AG04449 (cell line): ENCODE data around the gene WWC1.

Experiments
- CTCF ChIA-PET: fragments of 350-600 bp; formaldehyde crosslinking; extraction: SDS; loops from one replicate; lab custom pipeline; 2021; ENCODE audit warnings: antibody characterized with exemption; lab: Yijun Ruan, JAX
- POLR2A ChIA-PET: fragments of 400-600, 350-600 bp; formaldehyde crosslinking; extraction: SDS; loops from one replicate; lab custom pipeline; 2020; ENCODE audit warnings: antibody characterized with exemption, inconsistent platforms; lab: Yijun Ruan, JAX
- DNase-seq: peaks from one replicate; pipeline ENCODE4 v3.0.0-alpha.2; 2010; ENCODE audit warnings: low read depth, low spot score
- H3K4me3 ChIP-seq: 2 replicates; pipeline ENCODE4 v1.5.1; 2011; ENCODE audit warnings: low read depth, mild to moderate bottlenecking, control low read depth, low read length
- TF ChIP-seq, protein P1 (sequence below): IDR thresholded peaks from one replicate; pipeline ENCODE4 v1.5.1; 2011; ENCODE audit warnings: mild to moderate bottlenecking, moderate library complexity, low read length, control low read depth, inconsistent platforms; ENCODE audit not compliant: insufficient read depth; ENCODE audit errors: missing control alignments

WWC1 gene

GRCh38 chr5:168415401-168415800 is 124.0 kb downstream of the WWC1 start:
- ChIA-PET CTCF (no interaction called here), POLR2A (no interaction called here)
- no peak overlapping the region for H3K4me3 ChIP-seq
- TF ChIP-seq, protein P1, sequence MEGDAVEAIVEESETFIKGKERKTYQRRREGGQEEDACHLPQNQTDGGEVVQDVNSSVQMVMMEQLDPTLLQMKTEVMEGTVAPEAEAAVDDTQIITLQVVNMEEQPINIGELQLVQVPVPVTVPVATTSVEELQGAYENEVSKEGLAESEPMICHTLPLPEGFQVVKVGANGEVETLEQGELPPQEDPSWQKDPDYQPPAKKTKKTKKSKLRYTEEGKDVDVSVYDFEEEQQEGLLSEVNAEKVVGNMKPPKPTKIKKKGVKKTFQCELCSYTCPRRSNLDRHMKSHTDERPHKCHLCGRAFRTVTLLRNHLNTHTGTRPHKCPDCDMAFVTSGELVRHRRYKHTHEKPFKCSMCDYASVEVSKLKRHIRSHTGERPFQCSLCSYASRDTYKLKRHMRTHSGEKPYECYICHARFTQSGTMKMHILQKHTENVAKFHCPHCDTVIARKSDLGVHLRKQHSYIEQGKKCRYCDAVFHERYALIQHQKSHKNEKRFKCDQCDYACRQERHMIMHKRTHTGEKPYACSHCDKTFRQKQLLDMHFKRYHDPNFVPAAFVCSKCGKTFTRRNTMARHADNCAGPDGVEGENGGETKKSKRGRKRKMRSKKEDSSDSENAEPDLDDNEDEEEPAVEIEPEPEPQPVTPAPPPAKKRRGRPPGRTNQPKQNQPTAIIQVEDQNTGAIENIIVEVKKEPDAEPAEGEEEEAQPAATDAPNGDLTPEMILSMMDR = no peak
- DNase-seq = no peak

- ChIA-PET CTCF (no interaction called here), POLR2A (no interaction called here)
- TF ChIP-seq, protein P1 = no peak
- H3K4me3 ChIP-seq = no peak overlapping the region
- DNase-seq = no peak
These were observed 124.5 kb downstream of the WWC1 start for GRCh38 chr5:168415971-168416370.

DNA sequence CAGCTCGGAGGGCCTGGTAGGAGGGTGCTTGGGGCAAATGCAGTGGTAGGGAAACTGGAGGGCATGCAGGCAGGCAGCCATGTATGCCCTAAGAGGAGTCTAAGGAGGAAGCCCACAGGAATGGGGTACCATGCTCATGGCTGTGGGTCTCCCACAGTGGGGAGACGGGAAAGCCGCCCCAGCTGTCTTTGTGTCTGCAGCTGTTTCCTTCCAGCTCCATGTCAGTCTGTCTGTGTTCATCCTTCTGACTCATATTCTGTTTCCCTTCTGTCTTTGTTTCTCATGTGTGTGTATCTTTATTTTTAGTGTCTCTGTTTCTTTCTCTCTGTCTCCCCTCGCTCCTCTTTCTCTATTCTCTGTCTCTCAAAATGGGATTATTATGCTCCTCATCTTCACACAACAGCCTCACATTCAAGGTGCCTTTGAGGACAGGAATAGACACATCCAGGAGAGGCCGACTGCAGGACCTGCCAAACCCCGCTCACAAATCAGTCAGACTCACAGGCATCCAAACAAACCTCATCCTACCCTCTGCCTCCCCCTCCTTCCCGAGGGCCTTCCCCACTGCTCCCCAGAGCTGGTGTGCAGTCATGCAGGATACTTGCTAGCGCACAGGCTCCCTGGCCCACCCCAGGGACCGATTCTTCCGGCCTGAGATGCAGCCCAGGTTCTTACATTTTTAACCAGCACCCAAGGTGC is 126.4 kb downstream of the WWC1 start:
- ChIA-PET POLR2A (no interaction called here), CTCF (no interaction called here)
- TF ChIP-seq, protein P1 = no peak
- no peak overlapping the region for H3K4me3 ChIP-seq
- no peak for DNase-seq

DNA sequence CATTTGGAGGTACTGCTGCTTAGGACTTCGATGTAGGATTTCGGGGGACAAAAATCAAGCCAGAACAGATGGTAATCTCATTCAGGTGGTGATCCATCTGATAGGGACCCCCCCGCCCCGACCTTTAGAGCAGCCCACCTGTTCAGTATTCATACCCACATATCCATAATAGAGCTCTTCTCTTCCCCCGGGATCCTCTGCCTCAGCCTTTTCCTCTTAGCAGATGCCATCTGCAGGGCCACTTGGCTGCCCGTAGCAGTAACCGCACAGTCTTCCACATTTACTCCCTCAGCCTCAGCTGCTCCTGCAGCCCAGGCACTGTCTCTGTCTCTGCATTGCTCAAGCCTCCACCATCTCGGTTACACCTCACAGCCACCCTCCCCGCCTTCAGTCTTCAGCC is 129.0 kb downstream of the WWC1 start:
- TF ChIP-seq, protein P1 = no peak
- CTCF ChIA-PET = interaction anchor here (1.4 kb wide), 1 partner anchor 151 kb away, joined by 4 read pairs; no protein-coding TSS in a partner anchor

DNA sequence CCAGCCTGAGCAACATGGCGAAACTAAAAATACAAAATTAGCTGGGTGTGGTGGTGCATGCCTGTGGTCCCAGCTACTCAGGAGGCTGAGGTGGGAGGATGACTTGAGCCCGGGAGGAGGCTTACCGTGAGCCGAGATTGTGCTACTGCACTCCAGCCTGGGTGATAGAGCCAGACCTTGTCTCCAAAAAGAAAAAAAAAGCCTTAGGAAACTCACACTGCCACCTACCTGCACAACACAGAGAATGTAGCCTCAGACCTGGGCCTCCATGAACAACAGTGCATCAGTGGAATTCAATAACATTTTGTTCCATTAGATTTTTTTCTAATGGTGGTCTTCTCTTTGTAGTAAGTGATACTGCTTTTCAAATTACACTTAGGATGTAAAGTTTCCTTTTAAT is 131.0 kb downstream of the WWC1 start:
- CTCF ChIA-PET = interaction anchor here (0.9 to 1.6 kb wide), 4 partner anchors 8 to 40 kb away, joined by 3 read pairs; no protein-coding TSS in a partner anchor
- TF ChIP-seq, protein P1 = no peak
- H3K4me3 ChIP-seq = no peak overlapping the region

More for the DNA sequence above, 129.0 kb downstream of the WWC1 start:
- H3K4me3 ChIP-seq = no peak overlapping the region
- POLR2A ChIA-PET = no interaction called here
- DNase-seq = no peak

DNA sequence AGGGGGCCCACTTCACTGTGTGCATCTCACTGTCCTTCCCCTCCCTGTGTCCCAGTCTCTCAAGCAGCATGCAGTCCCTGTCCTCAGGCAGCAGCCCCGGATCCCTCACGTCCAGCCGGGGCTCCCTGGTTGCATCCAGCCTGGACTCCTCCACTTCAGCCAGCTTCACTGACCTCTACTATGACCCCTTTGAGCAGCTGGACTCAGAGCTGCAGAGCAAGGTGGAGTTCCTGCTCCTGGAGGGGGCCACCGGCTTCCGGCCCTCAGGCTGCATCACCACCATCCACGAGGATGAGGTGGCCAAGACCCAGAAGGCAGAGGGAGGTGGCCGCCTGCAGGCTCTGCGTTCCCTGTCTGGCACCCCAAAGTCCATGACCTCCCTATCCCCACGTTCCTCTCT is 132.0 kb downstream of the WWC1 start:
- DNase-seq = no peak
- CTCF ChIA-PET = interaction anchor here (1.6 kb wide), 1 partner anchor 10 kb away, joined by 3 read pairs; no protein-coding TSS in a partner anchor
- H3K4me3 ChIP-seq = no peak overlapping the region
- POLR2A ChIA-PET = no interaction called here
- TF ChIP-seq, protein P1 = no peak

More for the DNA sequence above, 131.0 kb downstream of the WWC1 start:
- POLR2A ChIA-PET = no interaction called here
- no peak for DNase-seq
